ENCODE results near the gene HOXA11. TPM values are rescaled to one million over a fixed set of nuclear protein-coding genes. Genes with fewer than 3 reads are reported as not detected.

HOXA11 gene
- total RNA-seq, 1 donor from 2014 or later = 1.2 TPM

DNA sequence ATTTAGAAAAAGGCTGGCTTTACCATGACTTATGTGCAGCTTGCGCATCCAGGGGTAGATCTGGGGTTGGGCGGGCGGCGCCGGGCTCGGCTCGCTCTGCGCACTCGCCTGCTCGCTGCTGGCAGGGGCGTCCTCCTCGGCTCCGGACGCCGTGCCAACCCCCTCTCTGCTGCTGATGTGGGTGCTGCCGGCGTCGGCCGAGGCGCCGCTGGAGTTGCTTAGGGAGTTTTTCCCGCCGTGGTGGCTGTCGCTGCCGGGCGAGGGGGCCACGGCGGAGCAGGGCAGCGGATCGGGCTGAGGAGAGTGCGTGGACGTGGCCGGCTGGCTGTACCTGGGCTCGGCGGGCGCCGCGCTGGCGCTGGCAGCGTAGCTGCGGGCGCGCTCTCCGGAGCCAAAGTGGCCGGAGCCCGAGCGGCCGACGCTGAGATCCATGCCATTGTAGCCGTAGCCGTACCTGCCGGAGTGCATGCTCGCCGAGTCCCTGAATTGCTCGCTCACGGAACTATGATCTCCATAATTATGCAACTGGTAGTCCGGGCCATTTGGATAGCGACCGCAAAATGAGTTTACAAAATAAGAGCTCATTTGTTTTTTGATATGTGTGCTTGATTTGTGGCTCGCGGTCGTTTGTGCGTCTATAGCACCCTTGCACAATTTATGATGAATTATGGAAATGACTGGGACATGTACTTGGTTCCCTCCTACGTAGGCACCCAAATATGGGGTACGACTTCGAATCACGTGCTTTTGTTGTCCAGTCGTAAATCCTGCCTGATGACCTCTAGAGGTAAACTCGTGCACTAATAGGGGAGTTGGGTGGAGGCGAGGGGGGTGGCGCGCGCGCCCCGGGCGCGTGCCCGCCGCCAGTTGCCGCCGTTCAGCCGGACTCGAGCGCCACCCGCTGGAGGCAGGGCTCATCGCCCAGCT, 41.7 kb downstream of the HOXA11 start, which contains the start of gene HOXA5:
Gene HOXA5, minus strand, starts transcription at position 659 of the 927 bp plus-strand sequence. Its CDS starts 74 bp downstream, at position 585.
- Mint-ChIP-seq H3K36me3 (peaks cover 37% of the 10 kb centered on the region), H3K27ac (peak within 1 kb of the TSS; percentile 99), H3K27me3 (peaks cover 71% of the 10 kb centered on the region), H3K9me3 (no peaks in the 10 kb centered on the region), H3K4me3 (peak within 1 kb of the TSS; percentile 99), H3K4me1 (ENCODE audit: unreplicated experiment) (peaks cover 19% of the 10 kb centered on the region)
- TF ChIP-seq, protein P1, sequence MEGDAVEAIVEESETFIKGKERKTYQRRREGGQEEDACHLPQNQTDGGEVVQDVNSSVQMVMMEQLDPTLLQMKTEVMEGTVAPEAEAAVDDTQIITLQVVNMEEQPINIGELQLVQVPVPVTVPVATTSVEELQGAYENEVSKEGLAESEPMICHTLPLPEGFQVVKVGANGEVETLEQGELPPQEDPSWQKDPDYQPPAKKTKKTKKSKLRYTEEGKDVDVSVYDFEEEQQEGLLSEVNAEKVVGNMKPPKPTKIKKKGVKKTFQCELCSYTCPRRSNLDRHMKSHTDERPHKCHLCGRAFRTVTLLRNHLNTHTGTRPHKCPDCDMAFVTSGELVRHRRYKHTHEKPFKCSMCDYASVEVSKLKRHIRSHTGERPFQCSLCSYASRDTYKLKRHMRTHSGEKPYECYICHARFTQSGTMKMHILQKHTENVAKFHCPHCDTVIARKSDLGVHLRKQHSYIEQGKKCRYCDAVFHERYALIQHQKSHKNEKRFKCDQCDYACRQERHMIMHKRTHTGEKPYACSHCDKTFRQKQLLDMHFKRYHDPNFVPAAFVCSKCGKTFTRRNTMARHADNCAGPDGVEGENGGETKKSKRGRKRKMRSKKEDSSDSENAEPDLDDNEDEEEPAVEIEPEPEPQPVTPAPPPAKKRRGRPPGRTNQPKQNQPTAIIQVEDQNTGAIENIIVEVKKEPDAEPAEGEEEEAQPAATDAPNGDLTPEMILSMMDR (conservative IDR thresholded peaks at IDR 0.05) = peak; percentile 92
- peak; percentile 97 for DNase-seq (ENCODE audit: extremely low spot score, unreplicated experiment)

DNA sequence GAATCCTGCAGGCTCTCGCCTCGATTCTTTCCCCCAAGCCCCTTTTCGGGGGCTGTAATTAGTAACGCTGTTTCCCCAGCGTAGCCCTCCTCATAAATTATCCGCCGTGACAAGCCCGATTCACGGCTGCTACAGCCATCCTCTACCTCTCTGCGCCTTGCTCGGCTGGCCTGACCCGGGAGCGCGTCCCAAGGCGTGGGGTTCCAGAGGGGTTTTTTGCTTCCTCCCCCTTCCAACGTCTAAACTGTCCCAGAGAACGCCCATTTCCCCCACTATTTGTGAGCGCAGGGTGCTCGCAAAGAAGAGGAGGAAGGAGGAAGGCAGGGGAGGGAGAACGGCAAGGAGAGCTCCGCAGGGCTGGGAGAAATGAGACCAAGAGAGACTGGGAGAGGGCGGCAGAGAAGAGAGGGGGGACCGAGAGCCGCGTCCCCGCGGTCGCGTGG, 42.4 kb downstream of the HOXA11 start:
- H3K4me1 Mint-ChIP-seq (ENCODE audit: unreplicated experiment) = peaks cover 20% of the 10 kb centered on the region
- H3K27ac Mint-ChIP-seq = peak overlapping the region; percentile 99

DNA sequence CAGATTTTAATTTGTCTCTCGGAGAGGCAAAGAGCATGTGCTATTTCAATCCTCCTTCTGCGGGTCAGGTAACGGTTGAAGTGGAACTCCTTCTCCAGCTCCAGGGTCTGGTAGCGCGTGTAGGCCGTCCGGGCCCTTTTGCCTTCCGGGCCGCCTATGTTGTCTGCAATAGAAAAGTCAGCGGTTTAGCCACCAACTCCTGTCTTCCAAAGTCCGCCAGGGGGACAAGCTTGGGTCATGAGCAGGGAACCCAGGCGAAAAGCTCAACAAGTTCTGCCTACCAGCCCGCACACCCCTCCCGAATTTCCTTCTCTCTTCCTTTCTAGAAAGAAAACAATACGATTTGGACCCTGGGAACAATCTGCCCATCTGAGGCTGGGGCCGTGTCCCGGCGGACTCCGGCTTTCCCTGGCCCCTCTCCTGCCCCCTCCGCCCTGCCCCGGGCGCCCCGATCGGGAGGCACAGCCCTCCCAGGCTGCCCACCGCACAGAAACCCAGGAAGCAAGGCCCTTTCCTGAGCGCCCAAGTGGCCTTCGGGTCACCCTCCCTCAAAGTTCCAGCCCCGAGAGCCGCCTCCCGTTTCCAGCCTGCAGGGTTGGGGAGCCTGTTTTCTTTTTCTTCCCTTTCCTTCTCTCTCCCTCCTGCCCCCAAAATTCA, 43.0 kb downstream of the HOXA11 start:
- H3K36me3 Mint-ChIP-seq = peaks cover 37% of the 10 kb centered on the region
- peaks cover 66% of the 10 kb centered on the region for H3K27me3 Mint-ChIP-seq
- peak overlapping the region; percentile 99 for H3K27ac Mint-ChIP-seq
- DNase-seq (ENCODE audit: extremely low spot score, unreplicated experiment) = no peak
- H3K4me1 Mint-ChIP-seq (ENCODE audit: unreplicated experiment) = peaks cover 20% of the 10 kb centered on the region
- H3K4me3 Mint-ChIP-seq = peak overlapping the region; percentile 99
- H3K9me3 Mint-ChIP-seq = no peaks in the 10 kb centered on the region
- TF ChIP-seq, protein P1 (conservative IDR thresholded peaks at IDR 0.05) = peak; percentile 54

More for the DNA sequence above, 42.4 kb downstream of the HOXA11 start:
- peak; percentile 67 for DNase-seq (ENCODE audit: extremely low spot score, unreplicated experiment)
- TF ChIP-seq, protein P1 (conservative IDR thresholded peaks at IDR 0.05) = no peak
- Mint-ChIP-seq H3K27me3 (peaks cover 71% of the 10 kb centered on the region), H3K4me3 (peak overlapping the region; percentile 99), H3K9me3 (no peaks in the 10 kb centered on the region), H3K36me3 (peaks cover 37% of the 10 kb centered on the region)

DNA sequence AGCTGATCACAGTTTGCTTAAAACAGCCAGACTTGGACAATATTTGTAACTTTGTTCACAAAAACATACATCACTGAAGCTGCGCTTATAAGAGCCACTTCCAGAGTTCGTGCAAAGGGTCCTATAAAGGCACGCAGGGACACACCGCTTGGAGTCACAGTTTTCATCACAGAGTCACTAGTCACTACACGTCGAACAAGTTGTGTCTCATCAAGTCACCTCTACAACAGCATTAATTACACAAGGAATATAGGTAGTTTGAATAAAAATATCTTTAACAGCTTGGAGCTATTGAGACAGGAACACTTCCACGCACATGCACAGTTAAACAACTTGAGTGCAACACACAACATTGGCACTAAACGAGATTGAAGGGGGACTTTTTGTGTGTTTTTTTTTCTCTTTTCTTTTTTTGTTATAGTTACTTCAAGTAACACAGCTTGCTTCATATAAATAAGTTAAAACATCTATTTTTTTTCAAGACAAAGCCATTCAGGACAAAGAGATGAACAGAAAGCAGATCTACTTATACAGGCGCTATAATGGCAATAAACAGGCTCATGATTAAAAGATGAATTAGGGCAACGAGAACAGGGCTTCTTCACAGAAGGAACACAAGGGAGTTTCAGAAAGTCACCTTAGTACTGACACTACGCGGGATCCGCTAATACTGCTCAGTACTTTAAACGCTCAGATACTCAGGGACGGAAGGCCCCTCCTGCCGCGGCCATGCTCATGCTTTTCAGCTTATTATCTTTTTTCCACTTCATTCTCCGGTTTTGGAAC, 43.7 kb downstream of the HOXA11 start:
- Mint-ChIP-seq H3K4me3 (peak overlapping the region; percentile 99), H3K4me1 (ENCODE audit: unreplicated experiment) (peaks cover 21% of the 10 kb centered on the region), H3K9me3 (no peaks in the 10 kb centered on the region), H3K36me3 (peaks cover 33% of the 10 kb centered on the region), H3K27me3 (peaks cover 59% of the 10 kb centered on the region), H3K27ac (peak overlapping the region; percentile 99)
- TF ChIP-seq, protein P1 (conservative IDR thresholded peaks at IDR 0.05) = no peak
- DNase-seq (ENCODE audit: extremely low spot score, unreplicated experiment) = no peak

Data from type B pancreatic cell (in vitro differentiated cells).